A673 (cell line): ENCODE measurements around the gene AGBL4. TPM values are rescaled to one million over a fixed set of nuclear protein-coding genes. Genes with fewer than 3 reads are reported as not detected.

Source experiments
- BruUV-seq: library from RNA; stranded (reverse); fragments of 400-500 nt; replicated peaks from 2 replicates; lab custom pipeline; 2021; lab: Mats Ljungman, UMichigan
- CTCF ChIA-PET: fragments of 300-600 bp; sonication (Branson Sonifier 250); formaldehyde crosslinking; loops from one replicate; lab custom pipeline; 2022; ENCODE audit warnings: antibody characterized with exemption; lab: Charles Lee
- POLR2A ChIA-PET: fragments of 300-600 bp; sonication (Branson Sonifier 250); formaldehyde crosslinking; loops from one replicate; lab custom pipeline; 2022; ENCODE audit warnings: antibody characterized with exemption; ENCODE audit not compliant: low non-redundant PET; lab: Charles Lee
- DNase-seq: peaks from one replicate; pipeline ENCODE4 v3.0.0-alpha.2; 2015; ENCODE audit warnings: low spot score
- H3K27ac ChIP-seq: fragments of 200-600 bp; sonication (generic); 2 replicates; pipeline ENCODE4 v1.5.1; 2016; ENCODE audit warnings: mixed run types, low read depth, mild to moderate bottlenecking, mixed read lengths, antibody characterized with exemption, low read length; ENCODE audit not compliant: poor library complexity, severe bottlenecking
- H3K27me3 ChIP-seq: fragments of 200-600 bp; sonication (generic); replicated peaks from 2 replicates; pipeline ENCODE4 v1.6.1; 2017; ENCODE audit warnings: mixed run types, low read depth, mild to moderate bottlenecking, mixed read lengths, antibody characterized with exemption, low read length; ENCODE audit not compliant: insufficient read depth, poor library complexity
- H3K36me3 ChIP-seq: fragments of 200-600 bp; sonication (generic); 2 replicates; pipeline ENCODE4 v1.6.1; 2016; ENCODE audit warnings: mixed run types, mild to moderate bottlenecking, mixed read lengths, antibody characterized with exemption, low read length; ENCODE audit not compliant: insufficient read depth, poor library complexity, severe bottlenecking
- H3K4me1 ChIP-seq: fragments of 200-600 bp; sonication (generic); 2 replicates; pipeline ENCODE4 v1.6.1; 2017; ENCODE audit warnings: mixed run types, mild to moderate bottlenecking, mixed read lengths, antibody characterized with exemption, low read length; ENCODE audit not compliant: insufficient read depth, poor library complexity, severe bottlenecking
- H3K4me3 ChIP-seq: fragments of 200-600 bp; sonication (generic); 2 replicates; pipeline ENCODE4 v1.5.1; 2016; ENCODE audit warnings: low read depth, mixed run types, mild to moderate bottlenecking, mixed read lengths, low read length; ENCODE audit not compliant: poor library complexity, severe bottlenecking
- H3K9me3 ChIP-seq: fragments of 200-600 bp; sonication (generic); 2 replicates; pipeline ENCODE4 v1.6.1; 2016; ENCODE audit warnings: mixed run types, low read depth, mild to moderate bottlenecking, mixed read lengths, antibody characterized with exemption, low read length; ENCODE audit not compliant: poor library complexity, severe bottlenecking
- EZH2 ChIP-seq: fragments of 200-600 bp; sonication (generic); IDR thresholded peaks from 2 replicates; pipeline ENCODE4 v1.6.1; 2017; ENCODE audit warnings: borderline replicate concordance, low read depth, mild to moderate bottlenecking, mixed read lengths, antibody characterized with exemption, low read length; ENCODE audit not compliant: poor library complexity, severe bottlenecking
- intact Hi-C: fragments of 100-400 bp; cut with micrococcal nuclease; formaldehyde crosslinking; loops from one replicate; pipeline ENCODE4 v1.10.0; 2022; ENCODE audit not compliant: unreplicated experiment
- total RNA-seq: library from RNA; stranded (reverse); gene quantifications from 2 replicates; pipeline ENCODE4 v1.2.3, GENCODE V29; 2021
- TF ChIP-seq, protein P1 (sequence below): fragments of 300-800, 200-600 bp; sonication (generic); conservative IDR thresholded peaks from 2 replicates; pipeline ENCODE4 v1.5.1; 2017; ENCODE audit warnings: low read depth, mild to moderate bottlenecking, antibody characterized with exemption, low read length, moderate library complexity, mixed read lengths

Gene AGBL4
- total RNA-seq, 1 experiment from 2014 or later: 0.32 TPM

DNA sequence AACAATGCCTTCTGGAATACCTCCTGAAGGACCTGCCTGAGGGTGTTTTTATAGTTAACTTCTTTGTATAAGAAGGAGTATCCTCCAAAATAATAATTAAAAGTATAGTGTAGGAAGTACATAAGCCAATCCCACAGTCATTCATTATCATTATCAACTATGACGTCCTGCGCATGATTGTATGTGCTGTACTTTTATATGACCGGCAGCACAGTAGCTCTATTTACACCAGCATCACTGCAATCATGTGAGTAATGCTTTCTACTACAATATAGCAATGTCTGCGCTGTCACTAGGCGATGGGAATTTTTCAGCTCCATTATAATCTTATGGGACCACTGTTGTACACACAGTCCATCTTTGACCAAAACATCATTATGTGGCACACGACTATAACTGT, 1319.0 kb downstream of the AGBL4 start:
- DNase-seq: no peak
- ChIA-PET CTCF (no interaction called here), POLR2A (interaction anchor here (0.7 kb wide), 1 partner anchor 8 kb away, joined by 3 read pairs; no protein-coding TSS in a partner anchor)
- no peak overlapping the region for H3K27ac ChIP-seq
- no peaks in the 10 kb centered on the region for H3K9me3 ChIP-seq
- H3K36me3 ChIP-seq: no peaks in the 10 kb centered on the region
- H3K4me1 ChIP-seq: no peaks in the 10 kb centered on the region
- H3K4me3 ChIP-seq: no peak overlapping the region
- H3K27me3 ChIP-seq: no peaks in the 10 kb centered on the region
- BruUV-seq: no TSS peak
- intact Hi-C loops: no loop called here
- TF ChIP-seq, protein P1, sequence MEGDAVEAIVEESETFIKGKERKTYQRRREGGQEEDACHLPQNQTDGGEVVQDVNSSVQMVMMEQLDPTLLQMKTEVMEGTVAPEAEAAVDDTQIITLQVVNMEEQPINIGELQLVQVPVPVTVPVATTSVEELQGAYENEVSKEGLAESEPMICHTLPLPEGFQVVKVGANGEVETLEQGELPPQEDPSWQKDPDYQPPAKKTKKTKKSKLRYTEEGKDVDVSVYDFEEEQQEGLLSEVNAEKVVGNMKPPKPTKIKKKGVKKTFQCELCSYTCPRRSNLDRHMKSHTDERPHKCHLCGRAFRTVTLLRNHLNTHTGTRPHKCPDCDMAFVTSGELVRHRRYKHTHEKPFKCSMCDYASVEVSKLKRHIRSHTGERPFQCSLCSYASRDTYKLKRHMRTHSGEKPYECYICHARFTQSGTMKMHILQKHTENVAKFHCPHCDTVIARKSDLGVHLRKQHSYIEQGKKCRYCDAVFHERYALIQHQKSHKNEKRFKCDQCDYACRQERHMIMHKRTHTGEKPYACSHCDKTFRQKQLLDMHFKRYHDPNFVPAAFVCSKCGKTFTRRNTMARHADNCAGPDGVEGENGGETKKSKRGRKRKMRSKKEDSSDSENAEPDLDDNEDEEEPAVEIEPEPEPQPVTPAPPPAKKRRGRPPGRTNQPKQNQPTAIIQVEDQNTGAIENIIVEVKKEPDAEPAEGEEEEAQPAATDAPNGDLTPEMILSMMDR: no peak
- TF ChIP-seq EZH2: no peak

DNA sequence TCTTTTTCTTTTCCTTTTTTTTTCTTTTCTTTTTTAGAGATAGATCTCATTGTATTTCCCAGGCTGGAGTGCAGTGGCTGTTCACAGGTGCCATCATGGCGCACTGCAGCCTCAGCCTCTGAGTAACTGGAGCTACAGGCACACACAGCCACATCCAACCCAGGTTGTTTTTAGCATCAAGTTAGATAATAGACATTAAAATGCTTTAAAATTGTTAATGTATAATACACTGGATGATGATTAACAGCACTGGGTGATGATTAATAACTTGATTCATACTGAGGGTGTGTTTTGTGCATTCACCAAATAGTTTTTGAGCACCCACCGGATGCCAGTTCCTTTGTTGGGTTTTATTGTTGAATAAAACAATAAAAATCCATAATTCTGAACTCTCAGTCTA, 1322.3 kb downstream of the AGBL4 start:
- no peak for DNase-seq
- TF ChIP-seq, protein P1: no peak
- no peak for TF ChIP-seq EZH2
- no TSS peak for BruUV-seq
- intact Hi-C loops: no loop called here
- no peaks in the 10 kb centered on the region for H3K4me1 ChIP-seq
- no peak overlapping the region for H3K4me3 ChIP-seq
- no peaks in the 10 kb centered on the region for H3K9me3 ChIP-seq
- no peaks in the 10 kb centered on the region for H3K36me3 ChIP-seq
- no peak overlapping the region for H3K27ac ChIP-seq
- H3K27me3 ChIP-seq: no peaks in the 10 kb centered on the region
- CTCF ChIA-PET: no interaction called here
- POLR2A ChIA-PET: no interaction called here

DNA sequence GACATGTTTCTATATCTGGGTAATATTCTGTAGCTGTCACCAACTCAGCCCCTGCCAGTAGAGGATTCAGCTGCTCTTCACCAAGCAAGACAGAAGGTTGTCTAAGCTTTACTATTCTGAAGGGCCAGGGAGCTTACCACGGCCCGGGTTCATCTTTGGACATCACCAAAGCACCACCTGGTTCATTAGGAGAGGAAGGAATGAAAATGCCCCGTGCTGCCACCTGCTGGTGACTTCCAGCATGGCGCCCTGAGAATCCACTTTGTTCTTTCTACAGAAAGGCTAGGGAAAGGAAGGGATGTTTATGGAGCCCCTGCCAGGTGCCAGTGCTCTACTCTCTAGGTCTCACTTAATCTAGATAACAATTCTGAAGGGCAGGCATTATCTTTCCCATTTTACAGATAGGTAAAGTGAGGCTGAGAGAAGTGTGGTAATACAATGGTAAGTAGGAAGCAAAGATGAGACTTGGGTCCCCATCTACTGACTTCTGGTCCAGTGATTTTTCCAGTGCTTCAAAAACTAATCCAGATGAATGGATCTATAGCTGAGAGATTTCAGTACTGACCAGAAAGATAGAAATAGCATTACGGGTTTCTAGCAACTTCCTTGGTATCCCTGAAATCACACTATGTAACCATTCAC, 1326.6 kb downstream of the AGBL4 start:
- Histone ChIP-seq H3K27me3 (no peaks in the 10 kb centered on the region), H3K27ac (no peak overlapping the region), H3K36me3 (no peaks in the 10 kb centered on the region), H3K4me3 (no peak overlapping the region), H3K4me1 (peaks cover 12% of the 10 kb centered on the region), H3K9me3 (no peaks in the 10 kb centered on the region)
- intact Hi-C loops: loop anchor here (1.0 kb wide), 1 partner anchor 125 kb away; no protein-coding TSS in a partner anchor
- DNase-seq: peak; percentile 69
- no peak for TF ChIP-seq EZH2
- TF ChIP-seq, protein P1: peak; percentile 97
- ChIA-PET POLR2A (no interaction called here), CTCF (interaction anchor here (3.7 kb wide), 1 partner anchor 125 kb away, joined by 27 read pairs; no protein-coding TSS in a partner anchor)
- no TSS peak for BruUV-seq
